Mesendoderm (in vitro differentiated cells): ENCODE measurements around the gene OSBPL1A.
A peak's percentile ranks its signal among the peaks of the same experiment; 100 is the strongest.

ENCODE experiments used
- DNase-seq: peaks from one replicate; pipeline ENCODE4 v3.0.0; 2013
- H2AK5ac ChIP-seq: 2 replicates; pipeline ENCODE4 v1.6.1; 2013; ENCODE audit warnings: low read length, inconsistent platforms
- H2BK120ac ChIP-seq: 2 replicates; pipeline ENCODE4 v1.6.1; 2013; ENCODE audit warnings: low read depth, mild to moderate bottlenecking, low read length, moderate library complexity, mixed read lengths
- H2BK15ac ChIP-seq: replicated peaks from 2 replicates; pipeline ENCODE4 v1.6.1; 2013; ENCODE audit warnings: low read depth, mild to moderate bottlenecking, moderate library complexity
- H2BK5ac ChIP-seq: 2 replicates; pipeline ENCODE4 v1.6.1; 2013; ENCODE audit warnings: low read length, inconsistent platforms
- H3K18ac ChIP-seq: 2 replicates; pipeline ENCODE4 v1.6.1; 2013; ENCODE audit warnings: mild to moderate bottlenecking, low read length, mixed read lengths
- H3K23ac ChIP-seq: one replicate; pipeline ENCODE4 v1.6.1; 2013; ENCODE audit warnings: low read length
- H3K27ac ChIP-seq: 2 replicates; pipeline ENCODE4 v1.5.1; 2013; ENCODE audit warnings: low read depth, mild to moderate bottlenecking, inconsistent platforms, low read length, moderate library complexity
- H3K27me3 ChIP-seq: 2 replicates; pipeline ENCODE4 v1.6.1; 2013; ENCODE audit warnings: low read length, control low read depth, mild to moderate bottlenecking, inconsistent platforms; ENCODE audit not compliant: insufficient read depth, poor library complexity
- H3K36me3 ChIP-seq: 2 replicates; pipeline ENCODE4 v1.6.1; 2013; ENCODE audit warnings: low read length, inconsistent platforms; ENCODE audit not compliant: control insufficient read depth, insufficient read depth
- H3K4ac ChIP-seq: one replicate; pipeline ENCODE4 v1.6.1; 2013; ENCODE audit warnings: low read depth, mild to moderate bottlenecking, low read length, moderate library complexity
- H3K4me1 ChIP-seq: 2 replicates; pipeline ENCODE4 v1.6.1; 2013; ENCODE audit warnings: low read depth, low read length, inconsistent platforms; ENCODE audit not compliant: control insufficient read depth
- H3K4me2 ChIP-seq: 2 replicates; pipeline ENCODE4 v1.6.1; 2013; ENCODE audit warnings: low read length
- H3K4me3 ChIP-seq: 2 replicates; pipeline ENCODE4 v1.5.1; 2013; ENCODE audit warnings: mild to moderate bottlenecking, low read length
- H3K56ac ChIP-seq: one replicate; pipeline ENCODE4 v1.6.1; 2013; ENCODE audit warnings: low read length
- H3K79me1 ChIP-seq: 2 replicates; pipeline ENCODE4 v1.6.1; 2013; ENCODE audit warnings: low read length, inconsistent platforms
- H3K79me2 ChIP-seq: 2 replicates; pipeline ENCODE4 v1.6.1; 2013; ENCODE audit warnings: mild to moderate bottlenecking, low read length; ENCODE audit not compliant: control insufficient read depth, insufficient read depth
- H3K9ac ChIP-seq: 2 replicates; pipeline ENCODE4 v1.6.1; 2013; ENCODE audit warnings: low read length, inconsistent platforms
- H4K5ac ChIP-seq: one replicate; pipeline ENCODE4 v1.6.1; 2013; ENCODE audit warnings: low read length
- H4K8ac ChIP-seq: one replicate; pipeline ENCODE4 v1.6.1; 2013; ENCODE audit warnings: low read depth, mild to moderate bottlenecking, control low read depth, low read length, moderate library complexity
- WGBS: extraction: QIAGEN DNeasy Blood & Tissue Kit; methylation state at CpG from one replicate; pipeline ENCODE4 v1.1.7; 2013; ENCODE audit warnings: low lambda C conversion rate, missing lambda C conversion rate; ENCODE audit not compliant: insufficient coverage; ENCODE audit errors: extremely low coverage; 5-methylcytosine and 5-hydroxymethylcytosine counted together

Gene OSBPL1A

GRCh38 chr18:24189664-24190346, 207.8 kb downstream of the OSBPL1A start:
- no peak overlapping the region for H3K4me3 ChIP-seq
- H3K23ac ChIP-seq, result peak overlapping the region; percentile 25
- no peak overlapping the region for H3K18ac ChIP-seq
- peak; percentile 50 for DNase-seq
- no CpG with 5 or more reads among the region's 15 CpGs for WGBS
- H3K56ac ChIP-seq, result no peak overlapping the region
- no peak overlapping the region for H3K9ac ChIP-seq
- no peak overlapping the region for H2BK120ac ChIP-seq
- no peak overlapping the region for H4K8ac ChIP-seq
- no peaks in the 10 kb centered on the region for H3K36me3 ChIP-seq
- H3K4me2 ChIP-seq, result no peak overlapping the region
- no peak overlapping the region for H2BK5ac ChIP-seq
- H3K4me1 ChIP-seq, result no peaks in the 10 kb centered on the region
- no peaks in the 10 kb centered on the region for H3K79me2 ChIP-seq
- H3K4ac ChIP-seq, result no peak overlapping the region
- no peak overlapping the region for H2AK5ac ChIP-seq
- no peak overlapping the region for H2BK15ac ChIP-seq
- no peaks in the 10 kb centered on the region for H3K27me3 ChIP-seq
- H3K27ac ChIP-seq, result no peak overlapping the region
- no peaks in the 10 kb centered on the region for H3K79me1 ChIP-seq
- H4K5ac ChIP-seq, result no peak overlapping the region

DNA sequence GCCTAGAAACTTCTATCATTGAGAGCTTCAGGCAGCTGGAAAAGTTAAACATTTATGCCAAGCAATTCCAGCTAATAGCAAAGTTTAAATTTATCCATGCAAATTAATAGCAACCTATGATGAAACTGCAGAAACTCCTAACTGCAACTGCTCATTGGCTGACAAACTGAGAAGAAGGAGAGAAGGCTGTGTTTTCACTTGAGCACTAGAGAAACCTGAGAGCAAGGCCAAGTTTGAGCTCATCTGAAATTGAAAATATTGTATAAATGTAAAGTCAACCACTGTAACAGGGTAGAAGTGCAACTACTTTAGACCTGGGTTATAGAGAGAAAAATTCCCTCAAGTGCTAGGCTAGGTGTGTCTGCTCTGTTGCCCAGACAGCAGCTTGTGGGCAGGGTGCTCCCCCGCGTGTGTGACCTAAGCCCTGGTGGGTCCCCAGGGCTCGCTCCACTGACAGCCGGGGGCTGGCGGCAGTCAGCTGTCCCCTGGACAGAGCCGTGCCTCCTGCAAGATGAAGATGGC, 208.6 kb downstream of the OSBPL1A start:
- H2AK5ac ChIP-seq, result no peak overlapping the region
- no peak overlapping the region for H4K8ac ChIP-seq
- no peak overlapping the region for H4K5ac ChIP-seq
- no peak overlapping the region for H2BK15ac ChIP-seq
- H3K27ac ChIP-seq, result no peak overlapping the region
- H3K79me1 ChIP-seq, result no peaks in the 10 kb centered on the region
- no peaks in the 10 kb centered on the region for H3K4me1 ChIP-seq
- H3K23ac ChIP-seq, result peak overlapping the region; percentile 25
- H2BK5ac ChIP-seq, result no peak overlapping the region
- no CpG with 5 or more reads among the region's 6 CpGs for WGBS
- no peaks in the 10 kb centered on the region for H3K36me3 ChIP-seq
- no peak overlapping the region for H3K4me2 ChIP-seq
- H2BK120ac ChIP-seq, result no peak overlapping the region
- H3K4me3 ChIP-seq, result no peak overlapping the region
- no peaks in the 10 kb centered on the region for H3K27me3 ChIP-seq
- H3K79me2 ChIP-seq, result no peaks in the 10 kb centered on the region
- H3K18ac ChIP-seq, result no peak overlapping the region
- no peak overlapping the region for H3K4ac ChIP-seq
- no peak overlapping the region for H3K9ac ChIP-seq
- DNase-seq, result no peak
- H3K56ac ChIP-seq, result no peak overlapping the region

DNA sequence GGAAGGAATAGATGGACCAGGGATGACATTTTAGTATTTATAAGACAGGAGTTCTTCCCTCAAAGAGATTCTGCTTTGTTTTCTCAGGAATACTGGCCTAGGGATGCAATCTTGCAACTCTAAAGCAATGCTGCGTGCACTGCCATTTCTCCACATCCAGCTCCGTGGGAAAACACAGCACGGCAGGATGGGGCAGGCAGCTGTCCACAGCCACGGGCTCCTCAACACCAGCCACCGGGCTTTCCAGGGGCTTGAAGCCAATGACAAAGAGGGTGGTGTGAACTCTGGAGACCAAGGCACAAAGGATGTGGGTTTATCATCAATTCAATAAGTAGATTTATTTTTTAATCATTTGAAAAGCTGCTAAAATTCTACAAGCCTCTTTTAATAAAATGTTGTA, 209.5 kb downstream of the OSBPL1A start:
- H2AK5ac ChIP-seq, result no peak overlapping the region
- WGBS, result no CpG with 5 or more reads among the region's 5 CpGs
- H3K23ac ChIP-seq, result no peak overlapping the region
- no peaks in the 10 kb centered on the region for H3K4me1 ChIP-seq
- no peak overlapping the region for H2BK5ac ChIP-seq
- H3K4ac ChIP-seq, result no peak overlapping the region
- no peaks in the 10 kb centered on the region for H3K79me2 ChIP-seq
- H3K4me3 ChIP-seq, result no peak overlapping the region
- no peak overlapping the region for H3K18ac ChIP-seq
- H4K5ac ChIP-seq, result no peak overlapping the region
- H3K56ac ChIP-seq, result no peak overlapping the region
- H3K27me3 ChIP-seq, result no peaks in the 10 kb centered on the region
- H3K79me1 ChIP-seq, result no peaks in the 10 kb centered on the region
- H3K9ac ChIP-seq, result no peak overlapping the region
- H4K8ac ChIP-seq, result no peak overlapping the region
- no peak overlapping the region for H2BK120ac ChIP-seq
- no peak for DNase-seq
- H3K36me3 ChIP-seq, result no peaks in the 10 kb centered on the region
- H3K4me2 ChIP-seq, result no peak overlapping the region
- no peak overlapping the region for H2BK15ac ChIP-seq
- no peak overlapping the region for H3K27ac ChIP-seq

GRCh38 chr18:24187689-24188088, 209.9 kb downstream of the OSBPL1A start:
- Histone ChIP-seq H3K56ac (no peak overlapping the region), H3K36me3 (no peaks in the 10 kb centered on the region), H3K27me3 (no peaks in the 10 kb centered on the region), H4K5ac (no peak overlapping the region), H3K79me2 (no peaks in the 10 kb centered on the region), H3K4ac (no peak overlapping the region), H2BK5ac (no peak overlapping the region), H3K4me3 (no peak overlapping the region), H3K9ac (no peak overlapping the region), H3K18ac (no peak overlapping the region), H2AK5ac (no peak overlapping the region), H3K23ac (no peak overlapping the region), H2BK15ac (no peak overlapping the region), H3K79me1 (no peaks in the 10 kb centered on the region), H3K4me1 (no peaks in the 10 kb centered on the region), H4K8ac (no peak overlapping the region), H3K27ac (no peak overlapping the region), H3K4me2 (no peak overlapping the region), H2BK120ac (no peak overlapping the region)
- no peak for DNase-seq
- no CpG with 5 or more reads among the region's 1 CpG for WGBS

DNA sequence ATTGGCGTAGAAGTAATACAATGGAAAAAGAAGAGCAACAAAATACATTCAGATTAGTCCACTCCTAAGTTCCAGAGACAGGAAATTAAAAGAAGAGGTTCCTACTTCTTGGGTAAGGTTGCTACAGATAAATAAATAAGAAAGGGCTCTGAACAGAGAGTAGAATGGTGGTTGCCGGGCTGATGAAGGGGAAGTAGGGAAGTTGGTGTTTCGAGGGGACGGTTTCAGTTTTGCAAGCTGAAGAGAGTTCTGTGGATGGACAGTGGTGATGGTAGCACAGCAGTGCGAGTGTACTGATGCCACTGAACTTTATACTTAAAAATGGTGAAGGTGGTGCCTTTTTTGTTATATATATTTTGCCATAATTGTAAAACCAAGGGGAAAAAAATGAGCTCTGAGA, 210.6 kb downstream of the OSBPL1A start:
- H2BK5ac ChIP-seq, result no peak overlapping the region
- H3K4ac ChIP-seq, result no peak overlapping the region
- H3K4me2 ChIP-seq, result no peak overlapping the region
- no peak overlapping the region for H2AK5ac ChIP-seq
- no peak overlapping the region for H4K8ac ChIP-seq
- H2BK120ac ChIP-seq, result no peak overlapping the region
- no peak overlapping the region for H4K5ac ChIP-seq
- H3K23ac ChIP-seq, result no peak overlapping the region
- no peak for DNase-seq
- H3K4me1 ChIP-seq, result no peaks in the 10 kb centered on the region
- no peaks in the 10 kb centered on the region for H3K79me2 ChIP-seq
- WGBS, result no CpG with 5 or more reads among the region's 5 CpGs
- H3K36me3 ChIP-seq, result no peaks in the 10 kb centered on the region
- no peaks in the 10 kb centered on the region for H3K27me3 ChIP-seq
- H2BK15ac ChIP-seq, result no peak overlapping the region
- no peak overlapping the region for H3K27ac ChIP-seq
- no peak overlapping the region for H3K56ac ChIP-seq
- no peak overlapping the region for H3K9ac ChIP-seq
- no peak overlapping the region for H3K4me3 ChIP-seq
- H3K18ac ChIP-seq, result no peak overlapping the region
- no peaks in the 10 kb centered on the region for H3K79me1 ChIP-seq

GRCh38 chr18:24185805-24186204, 211.8 kb downstream of the OSBPL1A start:
- Histone ChIP-seq H3K4me2 (no peak overlapping the region), H3K79me1 (no peaks in the 10 kb centered on the region), H3K79me2 (no peaks in the 10 kb centered on the region), H3K4me1 (peaks cover 2% of the 10 kb centered on the region), H4K8ac (no peak overlapping the region), H3K4ac (no peak overlapping the region), H3K23ac (no peak overlapping the region), H3K9ac (no peak overlapping the region), H2BK15ac (no peak overlapping the region), H3K36me3 (no peaks in the 10 kb centered on the region), H3K56ac (no peak overlapping the region), H3K27me3 (no peaks in the 10 kb centered on the region), H3K27ac (no peak overlapping the region), H3K4me3 (no peak overlapping the region), H4K5ac (no peak overlapping the region), H3K18ac (no peak overlapping the region), H2BK5ac (no peak overlapping the region), H2BK120ac (no peak overlapping the region), H2AK5ac (no peak overlapping the region)
- WGBS, result no CpG with 5 or more reads among the region's 7 CpGs
- no peak for DNase-seq
